Osteoblast (primary cell): Measurements from ENCODE around the gene CMKLR1. TPM values are rescaled to one million over a fixed set of nuclear protein-coding genes. Genes with fewer than 3 reads are reported as not detected.

Experiments used
- DNase-seq: peaks from one replicate; pipeline ENCODE4 v3.0.0; 2011; ENCODE audit warnings: low spot score, mixed read lengths; ENCODE audit not compliant: insufficient read length; ENCODE audit errors: missing footprints
- H2AFZ ChIP-seq: 2 replicates; pipeline ENCODE4 v1.6.0; 2011; ENCODE audit warnings: mild to moderate bottlenecking, low read length
- H3K27ac ChIP-seq: 2 replicates; pipeline ENCODE4 v1.5.1; 2011; ENCODE audit warnings: mild to moderate bottlenecking, low read depth, low read length, moderate library complexity
- H3K27me3 ChIP-seq: 2 replicates; pipeline ENCODE4 v1.6.0; 2012; ENCODE audit warnings: mild to moderate bottlenecking, control low read depth, inconsistent platforms, low read length, moderate library complexity; ENCODE audit not compliant: insufficient read depth
- H3K36me3 ChIP-seq: 2 replicates; pipeline ENCODE4 v1.5.1; 2011; ENCODE audit warnings: mild to moderate bottlenecking, low read length, control low read depth, moderate library complexity; ENCODE audit not compliant: insufficient read depth
- H3K4me1 ChIP-seq: 2 replicates; pipeline ENCODE4 v1.5.1; 2011; ENCODE audit warnings: mild to moderate bottlenecking, low read length, control low read depth, moderate library complexity; ENCODE audit not compliant: insufficient read depth
- H3K4me2 ChIP-seq: 2 replicates; pipeline ENCODE4 v1.6.0; 2011; ENCODE audit warnings: mild to moderate bottlenecking, low read length; ENCODE audit not compliant: insufficient read depth
- H3K4me3 ChIP-seq: fragments of 200-600 bp; sonication (generic); 3 replicates; pipeline ENCODE4 v1.5.1; 2012; ENCODE audit warnings: mild to moderate bottlenecking, low read length, inconsistent platforms; ENCODE audit not compliant: insufficient read depth
- H3K79me2 ChIP-seq: 2 replicates; pipeline ENCODE4 v1.6.0; 2012; ENCODE audit warnings: mild to moderate bottlenecking, low read length, control low read depth, inconsistent platforms; ENCODE audit not compliant: insufficient read depth
- H3K9me3 ChIP-seq: 2 replicates; pipeline ENCODE4 v1.5.1; 2011; ENCODE audit warnings: low read depth, low read length, control low read depth
- H4K20me1 ChIP-seq: 2 replicates; pipeline ENCODE4 v1.6.0; 2012; ENCODE audit warnings: mild to moderate bottlenecking, low read length, control low read depth; ENCODE audit not compliant: insufficient read depth
- total RNA-seq: library from RNA; depleted of rRNA; stranded (reverse); fragments of >200 nt; gene quantifications from 2 replicates; pipeline ENCODE4 v1.2.3, GENCODE V29; 2012
- TF ChIP-seq, protein P1 (sequence below): IDR thresholded peaks from 2 replicates; pipeline ENCODE4 v1.5.1; 2011; ENCODE audit warnings: mild to moderate bottlenecking, low read depth, low read length, moderate library complexity; ENCODE audit errors: extremely low read depth

The CMKLR1 gene
- total RNA-seq, 1 donor, result 9.8 TPM

DNA sequence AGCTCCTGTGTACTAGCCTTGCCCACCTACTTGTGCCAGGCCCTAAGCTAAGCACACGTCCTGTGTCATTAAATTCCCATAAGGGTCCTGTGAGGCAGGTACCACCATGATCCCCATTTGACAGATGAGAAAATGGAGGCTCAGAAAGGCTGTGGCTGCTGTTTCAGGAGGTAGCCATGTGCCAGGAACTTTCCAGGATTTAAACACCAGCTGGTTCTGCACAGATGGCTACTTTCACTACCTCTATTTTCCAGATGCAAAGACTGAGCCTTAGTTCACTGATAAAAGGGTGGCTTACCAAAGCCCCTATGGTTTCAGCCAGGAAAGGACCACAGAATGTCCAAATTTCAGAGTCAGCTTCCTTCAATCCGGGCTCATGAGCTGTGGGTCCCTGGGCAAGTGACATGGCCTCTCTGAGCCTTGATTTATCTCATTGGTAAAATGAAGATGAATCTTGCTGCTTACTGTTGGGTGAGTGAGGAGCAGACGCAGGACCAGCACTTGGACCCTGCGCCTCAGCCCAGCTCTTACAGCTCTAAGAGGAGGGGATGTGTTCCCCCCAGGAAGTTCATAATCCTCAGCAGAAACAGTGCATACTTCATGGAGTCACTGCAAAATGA is 23.5 kb downstream of the CMKLR1 start:
- no peak for DNase-seq
- Histone ChIP-seq H2AFZ (no peak overlapping the region), H3K36me3 (no peaks in the 10 kb centered on the region), H3K4me3 (no peak overlapping the region), H3K27ac (no peak overlapping the region), H3K27me3 (no peaks in the 10 kb centered on the region), H3K79me2 (no peaks in the 10 kb centered on the region), H3K4me1 (peaks cover 19% of the 10 kb centered on the region), H4K20me1 (no peaks in the 10 kb centered on the region), H3K9me3 (no peaks in the 10 kb centered on the region), H3K4me2 (no peak overlapping the region)
- TF ChIP-seq, protein P1, sequence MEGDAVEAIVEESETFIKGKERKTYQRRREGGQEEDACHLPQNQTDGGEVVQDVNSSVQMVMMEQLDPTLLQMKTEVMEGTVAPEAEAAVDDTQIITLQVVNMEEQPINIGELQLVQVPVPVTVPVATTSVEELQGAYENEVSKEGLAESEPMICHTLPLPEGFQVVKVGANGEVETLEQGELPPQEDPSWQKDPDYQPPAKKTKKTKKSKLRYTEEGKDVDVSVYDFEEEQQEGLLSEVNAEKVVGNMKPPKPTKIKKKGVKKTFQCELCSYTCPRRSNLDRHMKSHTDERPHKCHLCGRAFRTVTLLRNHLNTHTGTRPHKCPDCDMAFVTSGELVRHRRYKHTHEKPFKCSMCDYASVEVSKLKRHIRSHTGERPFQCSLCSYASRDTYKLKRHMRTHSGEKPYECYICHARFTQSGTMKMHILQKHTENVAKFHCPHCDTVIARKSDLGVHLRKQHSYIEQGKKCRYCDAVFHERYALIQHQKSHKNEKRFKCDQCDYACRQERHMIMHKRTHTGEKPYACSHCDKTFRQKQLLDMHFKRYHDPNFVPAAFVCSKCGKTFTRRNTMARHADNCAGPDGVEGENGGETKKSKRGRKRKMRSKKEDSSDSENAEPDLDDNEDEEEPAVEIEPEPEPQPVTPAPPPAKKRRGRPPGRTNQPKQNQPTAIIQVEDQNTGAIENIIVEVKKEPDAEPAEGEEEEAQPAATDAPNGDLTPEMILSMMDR, result no peak

DNA sequence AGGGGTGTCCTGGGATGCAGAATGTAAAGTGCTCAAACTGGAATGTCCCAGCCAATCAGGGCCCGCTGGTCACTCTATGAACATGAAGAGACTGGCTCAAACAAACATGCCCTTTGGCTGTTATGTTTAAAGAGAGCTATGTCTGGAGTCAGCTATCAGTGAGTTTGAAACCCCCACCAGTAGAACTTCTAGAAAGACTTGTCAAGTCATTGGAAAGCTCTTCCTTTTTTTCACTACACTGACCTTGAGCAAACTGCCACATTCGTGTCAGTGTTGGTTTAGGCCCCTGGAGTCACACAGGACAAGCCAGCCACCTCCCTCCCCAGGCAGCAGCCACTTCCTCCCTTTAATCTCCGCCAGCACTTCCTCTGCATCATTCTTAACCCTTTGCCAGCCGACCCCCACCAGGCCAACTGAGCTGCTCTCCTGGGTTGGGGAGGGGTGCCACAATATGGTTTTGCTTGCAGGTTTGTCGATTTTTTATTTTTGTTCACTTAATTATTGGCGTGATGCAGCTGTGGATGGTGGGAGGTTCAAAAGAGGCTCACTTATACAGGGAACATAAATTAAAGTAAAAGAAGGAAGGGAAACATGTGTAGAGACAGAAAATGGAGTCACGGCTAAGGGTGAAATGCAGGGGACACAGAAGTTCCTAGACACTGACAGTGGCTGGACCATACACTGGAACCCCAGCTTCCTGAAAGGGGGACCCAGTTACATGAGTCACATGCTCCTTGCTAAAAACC is 25.3 kb downstream of the CMKLR1 start:
- Histone ChIP-seq H3K27me3 (no peaks in the 10 kb centered on the region), H3K79me2 (no peaks in the 10 kb centered on the region), H2AFZ (peak overlapping the region; percentile 43), H3K4me3 (no peak overlapping the region), H3K27ac (peak overlapping the region; percentile 46), H4K20me1 (no peaks in the 10 kb centered on the region), H3K4me2 (no peak overlapping the region), H3K36me3 (no peaks in the 10 kb centered on the region), H3K9me3 (no peaks in the 10 kb centered on the region), H3K4me1 (peaks cover 21% of the 10 kb centered on the region)
- TF ChIP-seq, protein P1, result no peak
- DNase-seq, result no peak

DNA sequence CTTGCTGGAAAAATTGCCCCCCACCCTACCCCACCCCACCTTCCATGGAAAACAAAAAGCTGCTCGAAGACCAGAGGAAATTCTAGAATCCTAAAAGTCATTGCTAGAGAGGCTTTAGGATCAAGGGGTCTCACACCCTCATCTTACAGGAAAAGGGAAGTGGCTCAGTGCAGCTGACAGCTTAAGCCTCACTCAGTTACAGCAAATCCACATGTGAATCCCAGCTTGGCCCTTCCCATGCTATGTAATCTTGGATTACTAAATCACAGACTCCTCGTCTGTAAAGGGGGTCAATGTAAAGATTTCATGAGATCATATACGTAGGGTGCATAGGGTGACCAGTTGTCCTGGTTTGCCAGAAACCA is 25.9 kb downstream of the CMKLR1 start:
- H4K20me1 ChIP-seq, result no peaks in the 10 kb centered on the region
- H3K4me1 ChIP-seq, result peaks cover 27% of the 10 kb centered on the region
- no peaks in the 10 kb centered on the region for H3K27me3 ChIP-seq
- H2AFZ ChIP-seq, result peak overlapping the region; percentile 43
- no peaks in the 10 kb centered on the region for H3K36me3 ChIP-seq
- no peak for DNase-seq
- H3K4me3 ChIP-seq, result no peak overlapping the region
- H3K9me3 ChIP-seq, result no peaks in the 10 kb centered on the region
- H3K79me2 ChIP-seq, result no peaks in the 10 kb centered on the region
- H3K4me2 ChIP-seq, result no peak overlapping the region
- TF ChIP-seq, protein P1, result no peak
- H3K27ac ChIP-seq, result peak overlapping the region; percentile 46

DNA sequence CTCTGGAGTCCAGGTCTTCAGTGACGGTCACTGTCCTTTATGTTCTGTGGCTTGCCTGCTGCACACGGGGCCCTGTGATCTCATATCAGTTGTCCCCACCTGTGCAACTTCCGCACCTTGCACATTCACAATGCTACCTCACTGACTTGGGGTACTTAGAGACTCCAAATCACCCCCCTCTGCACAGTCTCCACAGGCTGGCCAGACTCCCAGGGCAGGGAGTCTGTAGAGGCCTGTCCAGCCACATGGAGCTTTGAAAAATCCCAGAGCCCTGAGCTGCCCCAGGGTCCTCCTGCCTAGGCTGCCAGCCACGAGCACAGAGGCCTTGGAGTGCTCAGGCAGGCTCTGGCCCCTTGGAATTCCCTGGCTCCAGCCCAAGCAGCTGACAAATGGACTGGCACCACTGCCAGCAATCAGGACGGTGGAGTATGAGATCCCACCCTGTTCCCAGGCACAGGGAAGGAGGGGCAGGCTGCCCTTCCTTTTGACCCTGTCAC is 26.4 kb downstream of the CMKLR1 start:
- DNase-seq, result peak; percentile 70
- peaks cover 32% of the 10 kb centered on the region for H3K4me1 ChIP-seq
- H2AFZ ChIP-seq, result peak overlapping the region; percentile 15
- no peaks in the 10 kb centered on the region for H3K9me3 ChIP-seq
- no peaks in the 10 kb centered on the region for H3K27me3 ChIP-seq
- no peaks in the 10 kb centered on the region for H3K79me2 ChIP-seq
- H3K4me3 ChIP-seq, result no peak overlapping the region
- H3K27ac ChIP-seq, result peak overlapping the region; percentile 46
- no peaks in the 10 kb centered on the region for H3K36me3 ChIP-seq
- no peak overlapping the region for H3K4me2 ChIP-seq
- TF ChIP-seq, protein P1, result no peak
- no peaks in the 10 kb centered on the region for H4K20me1 ChIP-seq
